NCI-H82 treated with DMSO at 0.1 percent for 48 hours (cell line): ENCODE data around the gene FAM50A.
"Not testable (repeated sequence)": the region's sequence is repeated elsewhere in the genome, so short reads cannot be mapped to it uniquely, and the experiment has no call there.

Experiments
- DNase-seq: peaks from one replicate; lab custom pipeline; 2025; ENCODE audit not compliant: unreplicated experiment; lab: John Stamatoyannopoulos, UW

FAM50A gene, protein sequence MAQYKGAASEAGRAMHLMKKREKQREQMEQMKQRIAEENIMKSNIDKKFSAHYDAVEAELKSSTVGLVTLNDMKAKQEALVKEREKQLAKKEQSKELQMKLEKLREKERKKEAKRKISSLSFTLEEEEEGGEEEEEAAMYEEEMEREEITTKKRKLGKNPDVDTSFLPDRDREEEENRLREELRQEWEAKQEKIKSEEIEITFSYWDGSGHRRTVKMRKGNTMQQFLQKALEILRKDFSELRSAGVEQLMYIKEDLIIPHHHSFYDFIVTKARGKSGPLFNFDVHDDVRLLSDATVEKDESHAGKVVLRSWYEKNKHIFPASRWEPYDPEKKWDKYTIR

DNA sequence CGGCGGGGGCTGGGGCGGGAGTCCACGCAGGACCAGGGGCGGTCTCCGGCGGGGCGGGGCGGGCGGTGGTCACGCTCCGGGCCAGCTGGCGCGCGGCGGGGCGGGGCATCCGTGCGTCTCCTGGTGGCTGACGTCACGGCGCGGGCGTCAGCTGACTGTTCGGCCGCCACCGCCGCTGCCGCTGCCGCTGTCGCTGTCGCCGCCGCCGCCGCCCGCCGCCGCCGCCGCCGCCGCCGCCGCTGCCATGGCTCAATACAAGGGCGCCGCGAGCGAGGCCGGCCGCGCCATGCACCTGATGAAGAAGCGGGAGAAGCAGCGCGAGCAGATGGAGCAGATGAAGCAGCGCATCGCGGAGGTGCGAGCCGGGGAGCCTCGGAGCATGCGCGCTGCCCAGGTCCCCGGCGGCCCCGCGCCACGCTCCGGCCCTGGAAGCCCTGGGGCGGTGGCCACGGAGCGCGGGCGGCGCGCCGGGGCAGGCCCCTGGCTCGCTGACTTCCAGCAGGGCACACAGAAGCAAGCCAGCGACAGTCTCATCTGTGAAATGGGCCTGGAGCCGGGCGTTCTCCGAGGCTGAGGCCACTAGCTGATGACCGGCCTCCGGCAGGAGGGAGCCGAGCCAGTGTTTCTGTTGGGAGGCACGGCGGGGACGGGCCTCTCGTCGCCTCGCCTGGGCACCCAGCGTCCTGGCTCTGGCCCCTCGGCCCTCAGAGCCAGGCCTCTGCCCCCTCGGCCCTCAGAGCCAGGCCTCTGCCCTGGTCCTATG is at the start of gene FAM50A:
Gene FAM50A, plus strand, starts transcription at position 150 of the 763 bp plus-strand sequence. Its CDS starts 95 bp downstream, at position 245.
- DNase-seq, result peak; percentile 26

DNA sequence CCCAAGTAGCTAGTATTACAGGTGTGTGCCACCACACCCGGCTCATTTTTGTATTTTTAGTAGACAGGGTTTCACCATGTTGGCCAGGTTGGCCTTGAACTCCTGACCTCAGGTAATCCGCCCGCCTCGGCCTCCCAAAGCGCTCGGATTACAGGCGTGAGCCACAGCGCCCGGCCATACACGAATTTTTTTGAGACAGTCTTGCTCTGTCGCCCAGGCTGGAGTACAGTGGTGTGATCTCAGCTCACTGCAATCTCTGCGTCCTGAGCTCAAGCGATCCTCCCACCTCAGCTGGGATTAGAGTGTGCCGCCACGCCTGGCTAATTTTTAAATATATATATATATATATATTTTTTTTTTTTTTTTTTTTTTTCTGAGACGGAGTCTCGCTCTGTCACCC is 47.6 kb upstream of the FAM50A start:
- DNase-seq, result not testable (repeated sequence)

DNA sequence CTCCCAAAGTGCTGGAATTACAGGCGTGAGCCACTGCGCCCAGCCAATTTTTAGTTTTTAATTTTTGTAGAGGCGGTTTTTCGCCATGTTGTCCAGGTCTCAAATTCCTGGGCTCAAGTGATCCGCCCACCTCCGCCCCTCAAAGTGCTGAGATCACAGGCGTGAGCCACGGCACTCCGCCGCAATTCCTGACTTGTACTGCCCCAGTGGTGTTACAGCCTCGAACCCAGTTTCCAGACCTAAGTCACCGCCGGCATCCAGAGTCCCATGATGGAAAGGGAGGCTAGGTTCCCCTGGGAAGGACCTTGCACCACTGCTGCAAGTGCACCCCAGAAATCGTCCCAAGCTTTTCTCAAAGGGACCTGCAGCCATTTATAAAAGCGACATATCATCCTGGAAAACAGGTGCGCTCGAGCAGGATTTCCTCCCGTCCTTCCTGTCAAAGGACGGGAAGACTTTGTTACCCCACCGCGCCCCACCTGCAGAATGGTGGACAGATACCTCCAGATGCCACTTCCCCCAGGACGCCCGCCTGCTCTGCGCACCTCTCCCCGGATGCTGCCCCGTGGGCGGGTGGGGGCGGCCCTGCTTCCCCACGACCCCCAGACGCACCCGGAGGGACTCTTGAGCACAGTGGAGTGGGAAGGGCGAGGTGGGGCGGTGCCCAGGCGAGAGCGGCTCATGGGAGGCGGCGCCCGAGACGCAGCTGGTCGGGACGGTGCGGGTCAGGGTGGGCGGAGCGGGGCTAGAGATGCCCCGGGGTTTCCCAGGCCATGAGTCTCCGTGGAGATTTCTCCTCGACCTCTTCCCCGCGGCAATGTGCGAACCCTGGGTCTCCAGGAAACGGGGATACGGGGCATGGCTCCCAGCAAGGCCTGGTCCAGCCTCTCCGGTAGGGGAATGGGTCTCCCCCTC is 46.7 kb upstream of the FAM50A start:
- peak; percentile 30 for DNase-seq

DNA sequence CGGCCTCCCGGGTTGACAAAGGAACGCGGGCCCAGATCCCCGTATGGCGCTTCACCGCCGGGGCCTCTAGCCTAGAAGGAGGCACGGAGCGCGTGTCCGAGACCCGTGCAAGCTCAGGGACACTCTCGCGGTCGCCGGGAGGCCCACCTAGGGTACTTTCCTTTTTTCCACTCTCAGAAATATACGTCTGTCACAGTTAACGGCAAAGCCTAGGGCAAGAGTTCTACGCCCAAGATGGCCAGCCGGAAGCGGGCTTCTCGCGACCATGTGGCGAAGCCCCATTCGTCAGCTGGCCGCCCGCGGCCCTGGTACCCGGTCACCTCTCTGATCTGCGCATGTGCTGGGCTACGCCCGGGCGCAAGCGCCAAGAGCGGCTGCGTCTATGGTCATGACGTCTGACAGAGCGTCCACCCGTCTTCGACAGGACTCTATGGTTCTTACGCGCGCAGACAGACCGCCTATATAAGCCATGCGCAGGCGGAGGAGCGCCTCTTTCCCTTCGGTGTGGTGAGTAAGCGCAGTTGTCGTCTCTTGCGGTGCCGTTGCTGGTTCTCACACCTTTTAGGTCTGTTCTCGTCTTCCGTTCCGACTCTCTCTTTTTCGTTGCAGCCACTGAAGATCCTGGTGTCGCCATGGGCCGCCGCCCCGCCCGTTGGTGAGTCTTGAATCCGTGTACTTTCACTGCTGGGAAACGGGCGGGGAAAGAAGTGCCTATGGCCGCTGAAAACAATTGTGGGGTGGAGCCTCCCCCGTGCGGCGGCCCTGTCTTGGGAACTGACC is 45.9 kb upstream of the FAM50A start, which contains the start of gene RPL10:
Gene RPL10, plus strand, starts transcription at position 490 of the 780 bp plus-strand sequence. Its CDS starts 143 bp downstream, at position 633.
- peak; percentile 96 for DNase-seq

DNA sequence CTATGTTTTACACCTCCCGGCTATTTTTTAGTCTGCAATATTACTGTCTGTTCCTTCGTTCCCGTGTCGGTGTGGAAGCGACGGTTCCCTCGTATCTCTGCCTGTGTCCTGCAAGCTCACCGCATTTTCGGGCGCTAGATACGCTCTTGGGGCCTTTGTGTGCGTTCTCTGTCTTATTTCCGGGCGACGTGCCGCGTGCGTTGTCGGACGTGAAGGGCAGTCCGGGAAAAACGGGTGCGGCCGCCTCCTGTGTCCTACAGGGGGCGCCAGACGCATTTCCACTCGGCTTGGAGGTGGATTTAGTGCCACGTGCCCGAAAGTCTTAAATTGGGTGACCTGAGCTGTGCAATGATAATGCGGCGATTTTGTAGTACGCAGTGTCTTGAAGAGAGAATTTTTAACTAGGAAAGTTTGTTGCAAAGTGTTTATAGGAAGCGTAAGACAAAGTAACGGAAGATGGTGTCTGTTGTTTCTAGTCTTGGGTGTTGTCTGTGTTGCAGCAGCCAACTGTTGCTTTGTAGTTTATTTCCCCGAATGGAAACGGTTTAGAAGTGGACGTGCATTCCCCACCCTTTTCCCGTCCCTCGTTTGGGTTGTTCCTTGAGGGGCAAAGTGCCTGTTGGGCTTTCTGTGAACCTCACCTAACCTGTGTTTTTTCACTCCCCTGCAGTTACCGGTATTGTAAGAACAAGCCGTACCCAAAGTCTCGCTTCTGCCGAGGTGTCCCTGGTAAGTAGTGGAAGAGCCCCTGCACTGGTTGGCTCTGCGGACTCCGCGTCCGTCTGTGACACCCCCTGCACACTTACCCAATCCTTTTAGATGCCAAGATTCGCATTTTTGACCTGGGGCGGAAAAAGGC is 45.0 kb upstream of the FAM50A start:
- peak; percentile 46 for DNase-seq

DNA sequence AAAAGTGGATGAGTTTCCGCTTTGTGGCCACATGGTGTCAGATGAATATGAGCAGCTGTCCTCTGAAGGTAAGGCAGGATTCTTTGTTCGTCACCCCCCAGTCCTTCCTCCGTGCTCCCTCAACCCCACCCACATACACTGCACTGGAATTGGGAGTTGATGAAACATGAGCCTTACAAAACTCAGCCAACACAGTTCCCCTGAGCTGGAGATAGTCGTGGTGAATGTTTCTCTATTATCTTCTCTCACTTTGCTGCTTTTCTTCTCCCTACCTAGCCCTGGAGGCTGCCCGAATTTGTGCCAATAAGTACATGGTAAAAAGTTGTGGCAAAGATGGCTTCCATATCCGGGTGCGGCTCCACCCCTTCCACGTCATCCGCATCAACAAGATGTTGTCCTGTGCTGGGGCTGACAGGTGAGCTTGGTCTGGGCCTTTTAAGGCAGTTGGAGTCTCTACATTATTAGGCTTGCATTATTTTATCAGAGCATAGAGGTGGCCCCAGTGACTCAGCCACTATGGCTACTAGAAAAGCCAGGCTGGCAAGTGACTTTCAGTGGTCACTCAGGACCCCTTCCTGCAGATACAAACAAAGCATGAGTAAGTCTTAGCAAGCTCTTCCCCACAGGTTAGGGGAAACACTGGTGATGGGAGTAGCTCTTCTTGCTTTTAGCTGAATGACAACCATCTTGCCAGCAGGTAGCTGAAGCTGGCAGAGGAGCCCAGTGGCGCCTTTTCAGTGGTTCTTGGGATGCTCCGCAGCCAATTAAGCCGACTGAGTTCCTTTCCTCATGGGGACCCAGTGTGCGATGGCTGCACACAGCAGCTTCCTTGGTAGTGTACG is 44.2 kb upstream of the FAM50A start:
- DNase-seq, result no peak

DNA sequence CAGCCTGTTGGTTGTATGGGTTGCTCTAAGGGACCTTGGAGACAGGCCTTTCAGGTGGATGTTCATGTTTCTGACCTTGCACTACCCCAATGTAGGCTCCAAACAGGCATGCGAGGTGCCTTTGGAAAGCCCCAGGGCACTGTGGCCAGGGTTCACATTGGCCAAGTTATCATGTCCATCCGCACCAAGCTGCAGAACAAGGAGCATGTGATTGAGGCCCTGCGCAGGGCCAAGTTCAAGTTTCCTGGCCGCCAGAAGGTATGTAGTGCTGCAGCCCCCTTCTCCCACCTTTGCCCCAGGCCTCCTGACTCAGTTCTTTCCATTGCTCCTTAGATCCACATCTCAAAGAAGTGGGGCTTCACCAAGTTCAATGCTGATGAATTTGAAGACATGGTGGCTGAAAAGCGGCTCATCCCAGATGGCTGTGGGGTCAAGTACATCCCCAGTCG is 43.5 kb upstream of the FAM50A start:
- not testable (repeated sequence) for DNase-seq

DNA sequence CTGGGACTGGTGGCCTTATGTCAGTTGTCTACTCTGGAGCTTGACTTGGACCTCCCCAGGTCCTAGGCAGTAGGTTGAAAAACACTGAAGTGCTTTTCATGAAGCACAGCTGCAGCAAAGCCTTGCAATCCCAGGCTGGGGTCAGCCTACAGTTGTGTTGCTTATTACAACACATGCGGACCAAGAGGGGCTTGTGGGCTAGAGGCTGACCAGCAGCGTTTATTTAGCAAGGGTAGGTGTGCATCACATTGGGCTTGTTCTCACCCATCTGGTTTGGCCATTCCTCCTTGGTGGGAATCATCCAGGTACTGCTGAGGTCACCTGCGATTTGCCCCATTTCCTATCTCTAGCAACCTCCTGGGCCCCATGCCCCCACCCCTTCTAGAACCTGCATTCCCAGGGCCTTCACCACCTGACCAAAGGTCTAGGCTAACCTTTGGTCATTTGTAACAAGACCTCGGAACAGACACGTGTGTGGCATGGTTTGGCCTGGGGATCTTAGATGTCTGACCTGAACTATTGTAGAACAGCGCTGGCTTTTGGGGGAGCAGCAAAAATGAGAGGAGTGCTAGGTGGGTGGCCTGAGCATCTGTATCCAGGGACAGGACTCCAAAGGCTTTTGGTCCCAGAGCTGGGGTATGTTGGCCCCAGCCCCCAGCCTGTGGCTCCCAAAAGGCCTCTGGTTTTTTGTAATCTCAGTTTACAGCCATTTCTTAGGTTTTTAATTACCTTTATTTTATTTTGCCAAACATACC is 42.7 kb upstream of the FAM50A start:
- DNase-seq, result no peak

DNA sequence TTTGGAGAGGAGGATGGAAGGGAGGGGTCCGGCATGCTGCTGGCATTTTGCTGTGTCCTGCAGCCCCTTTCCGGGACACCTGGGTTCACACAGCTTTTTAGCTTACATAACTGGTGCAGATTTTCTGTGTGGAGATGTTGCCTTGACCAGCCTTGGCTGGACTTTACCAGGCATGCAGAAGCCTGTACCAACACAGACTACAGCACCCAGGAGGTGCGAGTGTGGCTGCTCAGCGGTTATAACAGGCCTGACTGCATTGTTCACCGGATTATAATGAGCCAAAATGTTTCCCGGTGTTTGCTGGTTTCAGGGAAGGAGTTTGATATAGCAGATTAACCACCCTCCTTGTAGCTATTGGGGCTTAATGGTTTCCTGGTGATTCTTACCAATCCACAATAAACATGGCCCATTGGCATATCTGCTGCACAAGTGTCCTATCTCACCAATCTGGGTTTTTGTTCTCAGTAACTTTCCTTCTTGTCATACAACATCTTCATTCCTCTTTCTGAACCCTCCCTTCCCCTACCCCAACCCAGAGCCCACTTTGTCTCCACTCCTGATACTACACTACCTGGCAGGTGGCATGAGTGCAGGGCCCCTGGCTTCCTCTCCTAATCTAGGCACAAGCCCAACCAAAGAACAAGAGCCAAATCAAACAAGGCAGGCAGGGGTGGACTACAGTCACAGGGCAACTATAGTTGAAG is 41.9 kb upstream of the FAM50A start:
- no peak for DNase-seq

DNA sequence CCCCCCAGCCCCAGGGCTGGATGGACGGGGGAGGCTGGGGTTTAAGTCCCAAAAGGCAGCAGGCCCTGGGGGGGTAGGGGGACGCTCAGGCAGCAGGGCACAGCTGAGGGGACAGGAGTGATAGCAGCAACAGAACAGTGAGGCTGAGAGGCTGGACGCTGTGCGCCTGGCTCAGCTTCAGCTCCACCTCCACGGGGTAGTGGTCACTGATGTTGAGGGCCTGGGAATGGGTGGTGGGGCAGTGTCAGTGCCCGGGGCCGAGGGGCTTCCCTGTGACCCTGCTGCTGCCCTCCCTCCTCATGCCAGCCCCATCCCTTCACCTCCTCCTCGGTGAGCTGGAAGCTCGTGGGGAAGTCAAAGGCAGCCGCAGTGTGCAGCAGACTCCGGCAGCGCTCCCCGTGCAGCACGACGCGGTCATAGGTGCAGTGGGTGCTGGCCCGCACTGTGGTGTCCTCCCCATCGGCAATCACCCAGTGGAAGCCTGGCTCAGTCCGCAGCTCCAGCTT is 41.3 kb upstream of the FAM50A start:
- no peak for DNase-seq

DNA sequence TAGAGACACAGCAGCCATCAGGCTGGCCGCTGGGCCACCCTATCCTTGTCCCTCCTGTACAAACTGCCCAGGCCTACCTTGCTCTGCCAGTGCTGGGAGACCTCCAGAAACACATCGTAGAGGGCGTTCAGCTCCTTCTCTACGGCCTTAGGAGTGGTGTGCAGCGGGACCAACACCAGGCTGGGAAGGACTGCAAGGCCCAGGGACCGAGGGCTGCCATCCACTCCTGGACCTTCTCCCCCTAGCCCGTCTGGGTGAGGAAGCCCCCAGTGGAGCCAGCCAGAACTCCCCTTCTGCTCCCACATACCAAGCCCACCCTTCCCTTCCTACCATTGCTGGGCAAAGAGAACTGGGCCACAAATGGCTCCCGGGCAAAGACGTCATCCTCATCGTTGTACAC is 40.7 kb upstream of the FAM50A start:
- no peak for DNase-seq

DNA sequence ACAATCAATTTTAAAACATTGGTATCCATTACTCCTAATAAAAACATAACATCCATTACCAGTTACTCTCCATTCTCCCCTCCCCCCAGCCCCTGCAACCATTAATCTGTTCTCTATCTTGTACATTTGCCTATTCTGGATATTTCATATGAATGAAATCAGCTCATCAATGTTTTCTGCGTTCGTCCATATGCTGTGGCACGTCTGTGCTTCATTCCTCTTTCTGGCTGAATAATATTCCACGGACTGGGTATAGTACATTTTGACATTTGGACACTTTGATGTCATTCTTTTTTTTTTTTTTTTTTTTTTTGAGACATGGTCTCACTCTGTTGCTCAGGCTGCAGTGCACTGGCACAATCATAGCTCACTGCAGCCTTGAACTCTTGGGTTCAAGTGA is 40.1 kb upstream of the FAM50A start:
- DNase-seq, result no peak

DNA sequence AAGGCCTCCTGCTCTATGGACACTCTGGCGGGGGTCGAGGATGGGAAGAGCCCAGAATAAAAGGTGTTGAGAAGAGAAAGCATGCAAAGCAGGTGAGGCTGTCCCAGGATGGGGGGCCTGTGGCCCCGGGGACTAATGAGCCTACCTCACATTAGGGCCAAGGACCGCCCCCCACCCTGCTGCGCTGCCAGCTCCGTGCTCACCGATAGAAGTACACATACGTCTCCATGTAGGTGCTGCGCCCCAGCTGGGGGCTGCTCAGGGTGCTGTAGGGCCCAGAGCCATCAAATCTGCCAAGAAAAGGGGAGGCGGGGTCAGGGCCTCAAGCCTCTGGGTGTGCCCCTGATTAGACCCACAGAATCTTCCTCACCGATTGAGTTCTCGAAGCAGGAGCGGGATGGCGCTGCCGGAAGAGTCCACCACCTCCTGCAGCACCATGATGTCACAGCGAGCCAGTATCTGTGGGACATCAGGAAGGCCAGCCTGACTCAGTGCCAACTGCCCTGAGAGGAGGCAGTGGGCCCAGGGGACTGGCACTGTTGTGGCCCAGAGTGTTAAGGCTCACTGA is 39.2 kb upstream of the FAM50A start:
- no peak for DNase-seq

DNA sequence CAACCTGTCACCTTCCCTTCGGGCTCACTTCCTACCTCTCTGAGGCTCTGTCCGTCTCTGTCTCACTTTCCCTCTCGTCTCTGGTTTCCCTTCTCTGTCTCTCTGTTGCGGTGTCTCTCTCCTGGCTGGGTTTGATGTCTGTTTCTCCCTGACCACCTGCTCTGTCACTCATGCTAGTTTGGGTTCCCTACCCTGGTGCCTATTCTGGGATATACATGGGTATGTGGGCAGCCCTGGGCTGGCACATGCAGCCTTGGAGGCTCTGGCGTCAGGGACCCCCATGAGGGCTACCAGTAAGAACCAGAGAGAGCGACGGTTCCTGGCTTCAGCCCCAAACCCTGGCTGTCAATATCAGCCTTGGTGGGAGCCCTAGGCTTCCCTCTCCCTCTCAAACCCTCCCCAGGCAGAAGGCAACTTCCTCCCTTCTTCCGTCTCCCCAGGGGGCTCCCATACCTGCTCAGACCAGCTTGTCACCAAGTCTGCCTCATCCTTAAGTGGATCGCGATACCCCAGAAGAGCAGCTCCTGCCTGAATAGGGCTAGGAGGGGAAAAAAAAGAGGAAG is 35.2 kb upstream of the FAM50A start:
- no peak for DNase-seq

DNA sequence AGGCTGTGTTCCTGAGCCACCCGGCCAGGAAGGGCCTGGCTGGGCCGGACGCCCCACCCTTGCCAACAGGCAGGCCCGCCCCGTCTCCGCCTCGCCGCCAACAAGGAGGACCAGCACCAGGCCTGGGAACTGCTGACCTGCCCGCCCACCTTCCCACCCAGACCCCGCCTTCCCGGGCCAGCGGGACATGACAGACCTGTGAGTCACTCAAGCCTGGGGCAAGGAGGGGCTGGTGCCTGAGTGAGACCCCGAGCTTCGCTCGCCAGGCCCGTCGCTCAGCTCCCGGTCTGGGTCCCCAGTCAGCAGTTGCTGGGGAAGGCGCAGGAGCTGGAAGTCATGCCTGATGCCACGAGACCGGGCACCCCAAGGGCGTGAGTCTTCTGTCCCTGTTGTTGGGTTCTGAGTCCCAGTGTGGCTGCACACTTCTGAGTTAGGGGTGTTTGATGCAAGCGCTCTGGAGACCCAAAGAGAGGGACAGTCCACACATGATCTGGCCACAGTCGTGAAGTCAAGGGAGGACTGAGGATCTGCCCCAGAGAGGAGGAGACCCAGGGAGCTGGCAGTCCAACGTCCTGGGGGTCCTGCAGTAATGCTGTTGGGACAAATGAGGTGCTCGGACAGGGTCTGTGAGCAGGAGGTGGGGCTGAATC is 34.6 kb upstream of the FAM50A start, which contains the start of gene DNASE1L1:
Gene DNASE1L1, minus strand, starts transcription at position 33 of the 650 bp plus-strand sequence. CDS start 3,686 bp downstream, outside the sequence.
- no peak for DNase-seq

DNA sequence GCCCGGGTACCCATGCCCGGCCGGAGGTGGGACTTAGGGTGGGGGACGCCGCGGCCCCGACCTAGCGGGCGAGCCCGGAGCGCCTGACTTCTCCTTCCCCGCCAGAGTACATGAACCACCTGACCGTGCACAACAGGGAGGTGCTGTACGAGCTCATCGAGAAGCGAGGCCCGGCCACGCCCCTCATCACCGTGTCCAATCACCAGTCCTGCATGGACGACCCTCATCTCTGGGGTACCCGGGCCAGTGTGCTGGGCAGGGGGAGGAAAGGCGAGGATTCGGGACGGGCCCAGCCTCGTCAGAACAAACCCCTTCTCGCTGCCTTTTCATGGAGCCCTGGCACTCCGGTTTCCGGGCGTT is 32.0 kb upstream of the FAM50A start:
- peak; percentile 41 for DNase-seq
